HG03378 (cell line): ENCODE data around the gene EVI2B.
"Not testable (repeated sequence)": the region's sequence is repeated elsewhere in the genome, so short reads cannot be mapped to it uniquely, and the experiment has no call there.

Source experiments
- ATAC-seq: cut with Tn5 transposase; IDR thresholded peaks from one replicate; pipeline ENCODE4 v1.9.1; 2021; ENCODE audit warnings: mild to moderate bottlenecking, moderate library complexity; ENCODE audit not compliant: unreplicated experiment

EVI2B gene

DNA sequence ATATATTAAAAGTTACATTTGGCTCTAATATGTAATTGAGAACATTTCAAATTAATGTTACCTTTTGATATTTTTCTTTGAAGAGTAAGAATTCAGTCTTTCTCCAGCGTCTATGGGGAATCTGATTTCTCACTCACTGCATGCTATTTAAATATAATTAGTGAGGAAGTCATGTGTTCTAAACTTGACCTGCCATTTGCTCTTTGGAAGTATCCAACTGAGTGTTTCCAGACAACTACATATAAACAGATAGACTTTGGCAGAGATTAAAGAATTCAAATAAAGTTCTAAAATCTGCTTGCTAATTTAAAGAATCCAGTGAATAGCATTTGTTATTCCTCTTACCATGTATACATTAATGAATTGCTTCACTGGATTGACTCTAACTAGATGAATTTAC is 40.3 kb downstream of the EVI2B start:
- no peak for ATAC-seq

DNA sequence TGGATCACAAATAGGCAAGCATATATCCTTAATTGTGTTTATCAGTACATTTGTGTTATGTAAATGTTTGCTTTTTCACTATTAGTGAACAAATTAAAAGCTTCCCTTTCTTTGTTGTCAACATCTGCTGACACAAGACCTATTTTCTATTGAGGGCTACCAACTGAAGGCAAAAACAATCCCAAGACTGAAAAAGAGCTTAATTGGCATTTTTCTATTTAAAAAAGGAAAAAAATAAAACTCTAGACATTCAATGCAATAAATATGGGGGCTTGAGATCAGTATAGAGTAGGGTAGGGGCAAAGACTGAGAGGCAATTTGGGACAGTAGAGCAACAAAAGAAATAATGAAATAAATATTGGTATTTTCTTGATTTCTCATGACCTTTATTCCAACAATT is 41.1 kb downstream of the EVI2B start:
- no peak for ATAC-seq

GRCh38 chr17:31272236-31272635 is 41.6 kb downstream of the EVI2B start:
- ATAC-seq: no peak

- ATAC-seq: no peak
Measured at GRCh38 chr17:31269578-31269983, 44.3 kb downstream of the EVI2B start.

- ATAC-seq: no peak
Measured at GRCh38 chr17:31269036-31269577, 44.7 kb downstream of the EVI2B start.

- no peak for ATAC-seq
Measured at GRCh38 chr17:31266042-31266441, 47.8 kb downstream of the EVI2B start.

GRCh38 chr17:31262923-31263322 is 50.9 kb downstream of the EVI2B start:
- not testable (repeated sequence) for ATAC-seq

DNA sequence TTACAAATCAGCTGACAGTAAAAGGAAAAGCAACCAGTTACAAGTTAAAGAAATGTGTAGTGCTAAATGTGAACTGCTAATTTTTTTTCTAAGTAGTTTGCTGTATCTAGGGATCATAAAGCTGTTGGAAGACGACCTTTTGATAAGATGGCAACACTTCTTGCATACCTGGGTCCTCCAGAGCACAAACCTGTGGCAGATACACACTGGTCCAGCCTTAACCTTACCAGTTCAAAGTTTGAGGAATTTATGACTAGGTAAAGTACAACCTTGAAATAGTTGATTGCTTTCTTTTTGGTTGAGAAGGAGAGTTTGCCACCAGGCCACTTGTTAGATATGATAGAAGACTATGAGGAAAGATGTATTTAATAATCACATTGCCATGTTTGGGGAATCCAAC is 52.3 kb downstream of the EVI2B start:
- ATAC-seq: no peak

DNA sequence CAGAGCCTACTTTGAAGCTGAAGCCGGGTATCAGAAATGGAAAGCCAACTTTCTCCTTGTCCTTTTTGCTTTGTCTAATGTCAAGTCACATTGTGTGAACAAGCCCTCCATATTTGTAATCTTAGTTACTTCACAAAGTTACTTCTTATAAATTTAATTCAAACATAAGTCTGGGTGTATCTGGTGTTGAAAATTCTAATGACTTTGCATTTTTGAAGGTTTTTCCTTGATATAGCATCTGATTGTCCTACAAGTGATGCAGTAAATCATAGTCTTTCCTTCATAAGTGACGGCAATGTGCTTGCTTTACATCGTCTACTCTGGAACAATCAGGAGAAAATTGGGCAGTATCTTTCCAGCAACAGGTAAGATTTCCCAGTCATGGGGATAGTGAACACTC is 53.7 kb downstream of the EVI2B start:
- ATAC-seq: no peak

DNA sequence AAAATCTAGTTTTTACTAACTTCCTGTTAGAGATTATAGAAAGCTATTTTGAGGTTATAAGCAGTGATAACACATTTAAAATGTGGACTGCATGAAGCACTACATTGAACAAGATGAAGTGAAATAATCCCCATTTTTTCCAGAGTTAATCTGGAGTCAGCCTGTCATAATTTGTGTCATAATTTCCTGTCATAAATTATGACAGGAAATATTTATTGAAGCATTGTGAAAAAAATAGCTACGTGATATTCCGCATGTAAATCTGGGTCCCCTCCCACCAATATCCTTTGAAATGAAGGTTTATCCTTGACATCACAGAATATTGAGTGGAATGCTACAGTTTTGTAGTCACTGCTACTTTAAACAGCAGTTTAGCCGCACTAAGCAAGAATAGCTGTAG is 56.9 kb downstream of the EVI2B start:
- no peak for ATAC-seq

- no peak for ATAC-seq
Measured at GRCh38 chr17:31254654-31255053, 59.2 kb downstream of the EVI2B start.
